Activated T-cell treated with anti-CD3 and anti-CD28 coated beads, Interleukin-2, amount 50 U/mL, for 72 hours (primary cell): ENCODE measurements around the gene USP15. TPM values are rescaled to one million over a fixed set of nuclear protein-coding genes. Genes with fewer than 3 reads are reported as not detected.
"Not testable (repeated sequence)": the region's sequence is repeated elsewhere in the genome, so short reads cannot be mapped to it uniquely, and the experiment has no call there.

Experiments used
- ATAC-seq, 2 donors: fragments of 150-1000 bp; cut with Tn5 transposase; replicated peaks in 1 of 2; 2 replicates each; pipeline ENCODE4 v1.10.0; 2021; ENCODE audit warnings: moderate library complexity in 2 of 2, mild to moderate bottlenecking in 1 of 2
- DNase-seq, 2 donors: peaks; one replicate each; pipeline ENCODE4 v3.0.0; 2021 to 2022; ENCODE audit warnings: mixed read lengths in 1 of 2
- H3K27ac Mint-ChIP-seq: one replicate; pipeline ENCODE4 v1.8.0; 2022; ENCODE audit warnings: mild to moderate bottlenecking, moderate library complexity, mixed read lengths
- H3K27me3 Mint-ChIP-seq: one replicate; pipeline ENCODE4 v1.8.0; 2022; ENCODE audit warnings: low read depth, mixed read lengths
- H3K36me3 Mint-ChIP-seq, 2 donors: one replicate each; pipeline ENCODE4 v1.8.0; 2022; ENCODE audit warnings: mixed read lengths in 2 of 2, mild to moderate bottlenecking in 1 of 2; ENCODE audit not compliant: insufficient read depth in 2 of 2
- H3K4me1 Mint-ChIP-seq: one replicate; pipeline ENCODE4 v1.8.0; 2022; ENCODE audit warnings: low read depth, mixed read lengths
- H3K4me3 Mint-ChIP-seq, 2 donors: one replicate each; pipeline ENCODE4 v1.8.0; 2022; ENCODE audit warnings: mild to moderate bottlenecking in 2 of 2, mixed read lengths in 2 of 2, moderate library complexity in 2 of 2
- H3K9me3 Mint-ChIP-seq, 2 donors: one replicate each; pipeline ENCODE4 v1.8.0; 2022; ENCODE audit warnings: mixed read lengths in 2 of 2
- total RNA-seq, 2 donors: library from RNA; stranded (reverse); gene quantifications; one replicate each; pipeline ENCODE4 v1.2.3, GENCODE V29; 2022

USP15 gene
- total RNA-seq, 2 donors from 2014 or later, result 94.0 to 97.7 TPM

DNA sequence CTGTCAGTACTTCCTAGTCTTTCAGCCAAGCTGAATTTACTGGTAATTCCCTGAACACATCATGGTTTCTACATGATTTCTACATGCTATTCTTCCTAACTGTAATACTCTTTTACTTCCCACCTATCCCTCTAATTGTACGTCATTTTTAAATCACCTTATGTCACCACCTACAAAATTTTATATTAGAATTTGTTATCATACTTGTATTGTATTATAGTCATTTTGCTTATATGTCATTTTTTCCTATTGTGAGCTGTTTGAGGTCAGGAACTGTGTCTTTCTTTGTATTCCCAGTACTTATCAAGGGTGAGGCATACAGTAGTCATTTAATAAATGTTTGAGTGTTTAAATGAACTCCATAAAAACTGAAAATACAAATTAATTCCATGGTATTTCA lies 86.6 kb downstream of the USP15 start:
- DNase-seq, result no peak
- Mint-ChIP-seq H3K27me3 (no peaks in the 10 kb centered on the region), H3K4me3 (no peak overlapping the region), H3K27ac (peak overlapping the region; percentile 20), H3K4me1 (peaks cover 27% of the 10 kb centered on the region), H3K36me3 (peaks cover 20 to 41% of the 10 kb centered on the region in 2 donors), H3K9me3 (peaks cover 3 to 8% of the 10 kb centered on the region in 2 donors)
- ATAC-seq, result no peak

DNA sequence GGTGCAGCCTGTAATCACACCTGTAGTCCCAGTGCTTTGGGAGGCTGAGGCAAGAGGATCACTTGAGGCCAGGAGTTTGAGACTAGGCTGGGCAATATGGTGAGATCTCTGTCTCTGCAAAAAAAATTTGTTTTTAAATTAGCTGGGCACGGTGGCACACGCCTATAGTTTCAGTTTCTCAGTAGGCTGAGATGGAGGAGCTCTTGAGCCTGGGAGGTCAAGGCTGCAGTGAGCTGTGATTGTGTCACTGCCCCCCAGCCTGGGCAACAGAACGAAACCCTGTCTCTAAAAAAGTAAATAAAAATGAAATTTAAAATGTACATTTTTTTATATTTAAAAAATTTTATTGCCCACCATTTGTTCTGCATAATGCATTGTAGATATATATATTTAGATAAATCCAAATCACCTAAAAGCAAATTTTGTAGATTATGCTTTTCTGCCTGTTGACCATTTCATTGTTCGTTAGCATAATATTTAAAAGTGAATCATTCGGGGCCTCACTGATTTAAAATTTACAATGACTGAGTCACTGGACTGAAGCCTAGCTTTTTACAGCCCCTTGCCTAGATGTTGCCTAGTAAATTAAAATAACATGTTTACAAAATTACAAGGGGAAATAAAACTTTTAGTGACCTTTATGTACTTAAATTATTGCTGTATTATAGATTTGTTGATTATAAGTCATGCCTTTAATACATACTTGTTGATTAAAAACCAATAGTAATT lies 87.9 kb downstream of the USP15 start:
- H3K36me3 Mint-ChIP-seq, result peaks cover 15 to 32% of the 10 kb centered on the region in 2 donors
- H3K9me3 Mint-ChIP-seq, result peaks cover 3 to 8% of the 10 kb centered on the region in 2 donors
- DNase-seq (no peak), ATAC-seq (no peak)
- no peaks in the 10 kb centered on the region for H3K27me3 Mint-ChIP-seq
- H3K4me3 Mint-ChIP-seq, result no peak overlapping the region
- peaks cover 23% of the 10 kb centered on the region for H3K4me1 Mint-ChIP-seq
- no peak overlapping the region for H3K27ac Mint-ChIP-seq

DNA sequence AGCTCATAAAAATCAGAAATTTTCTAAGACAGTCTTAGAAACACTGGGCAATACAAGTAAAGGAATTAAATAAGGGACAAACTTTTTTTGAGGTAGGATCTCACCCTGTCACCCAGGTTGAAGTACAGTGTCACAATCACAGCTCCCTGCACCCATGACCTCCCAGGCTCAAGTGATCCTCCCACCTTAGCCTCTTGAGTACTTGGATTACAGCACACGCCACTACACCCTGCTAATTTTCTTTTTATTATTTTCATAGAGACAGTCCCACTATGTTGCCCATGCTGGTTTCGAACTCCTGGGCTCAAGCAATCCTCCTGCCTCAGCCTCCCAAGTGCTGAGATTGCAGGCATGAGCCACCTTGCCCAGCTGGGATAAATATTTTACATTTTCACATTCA lies 90.3 kb downstream of the USP15 start:
- Mint-ChIP-seq H3K27ac (no peak overlapping the region), H3K9me3 (peaks cover 0 to under 1% of the 10 kb centered on the region in 2 donors), H3K4me3 (no peak overlapping the region), H3K4me1 (peaks cover 24% of the 10 kb centered on the region), H3K27me3 (no peaks in the 10 kb centered on the region), H3K36me3 (peaks cover 2 to 15% of the 10 kb centered on the region in 2 donors)
- ATAC-seq, result no peak
- DNase-seq, result no peak

DNA sequence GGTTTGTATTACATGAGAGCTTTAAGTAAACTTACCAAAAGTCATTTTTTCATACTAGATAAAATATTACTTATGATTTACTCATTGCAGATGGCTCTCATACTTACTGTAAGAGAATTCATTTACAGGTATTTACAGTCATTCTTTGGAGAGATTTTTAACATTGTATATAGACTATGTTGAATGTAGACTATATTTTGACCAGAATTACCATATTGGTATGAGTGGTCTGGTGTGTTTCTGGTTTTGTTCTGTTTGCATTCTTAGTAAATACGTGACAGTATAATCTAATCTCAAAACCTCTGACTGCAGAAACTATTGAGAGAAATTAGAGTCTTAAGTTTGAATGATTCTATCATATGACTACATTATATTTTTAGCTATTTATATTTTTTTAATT lies 91.1 kb downstream of the USP15 start:
- H3K4me3 Mint-ChIP-seq, result no peak overlapping the region
- ATAC-seq, result peak; percentile 58 to 68
- peaks cover 23% of the 10 kb centered on the region for H3K4me1 Mint-ChIP-seq
- DNase-seq, result no peak
- no peaks in the 10 kb centered on the region for H3K27me3 Mint-ChIP-seq
- no peaks in the 10 kb centered on the region for H3K9me3 Mint-ChIP-seq
- no peak overlapping the region for H3K27ac Mint-ChIP-seq
- peaks cover 2 to 14% of the 10 kb centered on the region in 2 donors for H3K36me3 Mint-ChIP-seq

DNA sequence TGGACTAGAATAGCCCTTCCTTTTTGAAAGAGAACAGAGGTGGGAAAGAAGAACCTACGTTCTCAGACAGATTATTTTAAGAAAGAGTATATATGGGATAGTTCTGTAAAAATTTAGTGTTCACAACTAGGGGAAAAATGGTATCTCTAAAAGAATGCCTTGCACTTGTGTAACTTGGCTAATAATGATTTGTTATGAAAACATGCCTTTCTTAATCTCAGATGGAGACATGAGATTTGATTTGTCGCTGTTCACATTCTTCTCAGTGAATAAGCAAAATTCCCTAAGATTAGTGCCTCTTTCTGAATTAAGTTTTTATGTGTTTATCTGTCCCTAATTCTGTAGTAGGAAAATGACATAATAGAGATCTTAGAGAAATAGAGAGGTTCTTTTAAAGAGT lies 100.8 kb downstream of the USP15 start:
- DNase-seq, result no peak
- Mint-ChIP-seq H3K27ac (no peak overlapping the region), H3K27me3 (no peaks in the 10 kb centered on the region), H3K36me3 (peaks cover 16 to 34% of the 10 kb centered on the region in 2 donors), H3K9me3 (peaks cover 6% of the 10 kb centered on the region in 2 donors), H3K4me3 (no peak overlapping the region), H3K4me1 (peaks cover 3% of the 10 kb centered on the region)
- no peak for ATAC-seq

DNA sequence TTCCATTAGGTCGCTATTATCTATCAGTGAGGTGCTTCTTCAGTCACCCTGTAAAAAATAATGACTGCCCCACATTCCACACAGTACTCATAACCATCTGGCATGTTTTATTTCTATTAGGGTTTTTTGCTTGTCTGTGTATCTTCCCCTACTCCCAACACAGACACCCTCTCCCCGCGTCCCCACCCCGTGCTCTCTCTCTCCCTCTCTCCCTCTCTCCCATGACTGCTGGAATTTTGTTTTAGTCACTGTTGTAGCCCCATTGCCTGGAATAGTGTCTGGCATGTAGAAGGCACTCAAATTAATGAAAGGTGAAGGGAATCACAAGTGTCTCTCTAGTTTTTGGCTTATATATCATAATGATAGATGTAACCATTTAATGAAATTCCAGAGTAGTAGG lies 103.3 kb downstream of the USP15 start:
- H3K4me1 Mint-ChIP-seq, result peaks cover 24% of the 10 kb centered on the region
- H3K27me3 Mint-ChIP-seq, result no peaks in the 10 kb centered on the region

DNA sequence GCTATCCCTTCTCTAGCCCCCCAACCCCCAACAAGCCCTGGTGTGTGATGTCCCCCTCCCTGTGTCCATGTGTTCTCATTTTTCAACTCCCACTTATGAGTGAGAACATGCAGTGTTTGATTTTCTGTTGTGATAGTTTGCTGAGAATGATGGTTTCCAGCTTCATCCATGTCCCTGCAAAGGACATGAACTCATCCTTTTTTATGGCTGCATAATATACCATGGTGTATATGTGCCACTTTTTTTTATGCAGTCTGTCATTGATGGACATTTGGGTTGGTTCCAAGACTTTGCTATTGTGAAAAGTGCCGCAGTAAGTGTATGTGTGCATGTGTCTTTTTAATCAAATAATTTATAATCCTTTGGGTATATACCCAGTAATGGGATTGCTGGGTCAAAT lies 104.5 kb downstream of the USP15 start:
- DNase-seq, result not testable (repeated sequence)
- peaks cover 28% of the 10 kb centered on the region for H3K4me1 Mint-ChIP-seq

More for the DNA sequence above, 103.3 kb downstream of the USP15 start:
- Mint-ChIP-seq H3K4me3 (no peak overlapping the region), H3K9me3 (peaks cover 7 to 8% of the 10 kb centered on the region in 2 donors), H3K27ac (peak overlapping the region; percentile 54), H3K36me3 (peaks cover 21 to 45% of the 10 kb centered on the region in 2 donors)
- ATAC-seq (no peak), DNase-seq (no peak)

DNA sequence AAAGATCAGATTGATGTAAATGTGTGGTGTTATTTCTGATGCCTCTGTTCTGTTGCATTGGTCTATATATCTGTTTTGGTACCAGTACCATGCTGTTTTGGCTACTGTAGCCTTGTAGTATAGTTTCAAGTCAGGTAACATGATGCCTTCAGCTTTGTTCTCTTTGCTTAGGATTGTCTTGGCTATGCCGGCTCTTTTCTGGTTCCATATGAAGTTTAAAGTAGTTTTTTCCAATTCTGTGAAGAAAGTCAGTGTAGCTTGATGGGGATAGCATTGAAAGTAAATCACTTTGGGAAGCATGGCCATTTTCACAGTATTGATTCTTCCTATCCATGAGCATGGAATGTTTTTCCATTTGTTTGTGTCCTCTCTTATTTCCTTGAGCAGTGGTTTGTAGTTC lies 105.6 kb downstream of the USP15 start:
- not testable (repeated sequence) for H3K27me3 Mint-ChIP-seq, H3K27ac Mint-ChIP-seq, H3K9me3 Mint-ChIP-seq, ATAC-seq, DNase-seq, H3K4me3 Mint-ChIP-seq
- Mint-ChIP-seq H3K36me3 (peaks cover 22 to 48% of the 10 kb centered on the region in 2 donors), H3K4me1 (peaks cover 38% of the 10 kb centered on the region)

More for the DNA sequence above, 104.5 kb downstream of the USP15 start:
- H3K4me3 Mint-ChIP-seq, H3K27me3 Mint-ChIP-seq, ATAC-seq, H3K27ac Mint-ChIP-seq, H3K9me3 Mint-ChIP-seq: not testable (repeated sequence)
- H3K36me3 Mint-ChIP-seq, result peaks cover 21 to 44% of the 10 kb centered on the region in 2 donors

DNA sequence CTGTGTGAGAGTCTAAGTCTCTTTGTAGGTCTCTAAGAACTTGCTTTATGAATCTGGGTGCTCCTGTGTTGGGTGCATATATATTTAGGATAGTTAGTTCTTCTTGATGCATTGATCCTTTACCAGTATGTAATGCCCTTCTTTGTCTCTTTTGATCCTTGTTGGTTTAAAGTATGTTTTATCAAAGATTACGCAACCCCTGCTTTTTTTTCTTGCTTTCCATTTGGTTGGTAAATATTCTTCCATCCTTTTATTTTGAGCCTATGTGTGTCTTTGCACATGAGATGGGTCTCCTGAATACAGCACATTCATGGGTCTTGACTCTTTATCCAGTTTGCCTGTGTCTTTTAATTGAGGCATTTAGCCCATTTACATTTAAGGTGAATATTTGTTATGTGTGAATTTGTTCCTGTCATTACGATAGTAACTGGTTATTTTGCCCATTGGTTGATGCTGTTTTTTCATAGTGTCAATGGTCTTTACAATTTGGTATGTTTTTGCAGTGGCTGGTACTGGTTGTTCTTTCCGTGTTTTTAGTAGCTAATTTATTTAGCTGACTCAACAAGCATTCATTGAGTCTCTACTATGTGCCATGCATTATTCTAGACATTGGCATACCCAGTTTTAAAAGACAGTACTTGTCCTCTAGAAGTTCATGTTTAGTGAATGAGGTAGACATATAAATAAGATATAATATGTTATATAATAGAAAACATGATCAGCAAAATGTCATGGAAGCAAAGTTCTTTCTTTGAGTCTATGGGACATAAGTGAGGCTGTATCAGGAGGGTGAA lies 108.4 kb downstream of the USP15 start:
- H3K4me3 Mint-ChIP-seq, H3K27me3 Mint-ChIP-seq, ATAC-seq, DNase-seq, H3K27ac Mint-ChIP-seq, H3K9me3 Mint-ChIP-seq: not testable (repeated sequence)
- peaks cover 40% of the 10 kb centered on the region for H3K4me1 Mint-ChIP-seq
- H3K36me3 Mint-ChIP-seq, result peaks cover 21 to 42% of the 10 kb centered on the region in 2 donors

DNA sequence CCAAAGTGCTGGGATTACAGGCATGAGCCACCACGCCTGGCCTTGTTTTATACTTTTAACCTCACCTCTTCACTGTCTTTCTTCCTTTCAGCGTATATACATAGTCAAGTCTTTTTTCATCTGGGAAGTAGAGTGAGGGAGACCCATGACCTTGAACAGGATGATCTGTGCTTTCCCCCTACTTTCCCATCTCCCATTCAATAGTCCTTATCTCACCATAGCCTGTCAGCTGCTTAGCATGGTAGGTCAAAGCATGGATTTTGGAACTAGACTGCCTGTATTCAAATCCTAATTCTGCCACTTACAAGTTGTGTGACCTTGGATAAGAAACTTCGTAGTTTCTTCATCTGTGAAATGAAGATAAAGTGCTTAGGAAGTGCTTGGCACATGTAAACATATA lies 110.0 kb downstream of the USP15 start:
- Mint-ChIP-seq H3K27me3 (no peaks in the 10 kb centered on the region), H3K36me3 (peaks cover 12 to 30% of the 10 kb centered on the region in 2 donors), H3K4me3 (no peak overlapping the region), H3K4me1 (peaks cover 42% of the 10 kb centered on the region), H3K9me3 (peaks cover 2 to 6% of the 10 kb centered on the region in 2 donors), H3K27ac (peak overlapping the region; percentile 3)
- ATAC-seq (no peak), DNase-seq (no peak)

DNA sequence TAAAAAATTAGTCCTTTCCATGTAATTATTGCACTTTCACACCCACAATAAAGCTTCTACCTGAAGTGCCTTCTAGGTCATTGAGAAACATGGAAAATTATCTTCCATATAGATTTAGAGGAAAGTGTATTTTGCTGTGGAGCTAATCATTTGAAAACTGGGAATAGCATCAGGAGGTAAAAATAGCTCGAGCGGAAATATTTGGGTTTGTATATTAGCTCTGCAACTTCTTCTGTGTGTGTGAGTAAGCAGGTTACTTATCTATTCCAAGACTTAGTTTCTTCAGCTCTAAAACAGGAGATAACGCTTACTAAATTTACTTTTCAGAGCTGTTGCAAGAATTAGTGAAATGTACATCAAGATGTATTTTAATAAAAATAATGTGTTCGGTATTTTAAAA lies 111.5 kb downstream of the USP15 start:
- Mint-ChIP-seq H3K27me3 (no peaks in the 10 kb centered on the region), H3K4me1 (peaks cover 38% of the 10 kb centered on the region), H3K4me3 (no peak overlapping the region), H3K9me3 (peaks cover 0 to 2% of the 10 kb centered on the region in 2 donors), H3K36me3 (peaks cover 6 to 17% of the 10 kb centered on the region in 2 donors), H3K27ac (no peak overlapping the region)
- DNase-seq, result no peak
- no peak for ATAC-seq

DNA sequence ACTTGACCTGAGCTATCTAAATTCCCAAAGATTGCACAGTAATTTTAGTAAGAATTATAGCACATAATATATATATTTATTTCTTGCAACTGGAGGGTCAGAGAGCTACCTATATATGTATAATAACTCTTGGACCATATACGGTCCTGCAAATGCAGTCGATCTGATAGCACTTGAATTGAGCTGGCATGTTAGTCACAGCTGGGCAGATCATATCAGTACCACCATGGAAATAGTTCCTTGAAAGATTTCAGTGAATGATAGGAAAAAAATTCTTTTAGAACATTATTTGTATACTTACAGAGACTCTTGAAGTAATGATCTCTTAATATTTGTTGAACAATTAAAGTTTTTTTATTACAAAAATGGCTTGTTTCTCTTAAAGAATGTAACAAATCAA lies 111.9 kb downstream of the USP15 start:
- ATAC-seq (no peak), DNase-seq (no peak)
- Mint-ChIP-seq H3K4me3 (no peak overlapping the region), H3K9me3 (peaks cover 0 to 2% of the 10 kb centered on the region in 2 donors), H3K27ac (no peak overlapping the region), H3K27me3 (no peaks in the 10 kb centered on the region), H3K36me3 (peaks cover 6 to 15% of the 10 kb centered on the region in 2 donors), H3K4me1 (peaks cover 35% of the 10 kb centered on the region)

DNA sequence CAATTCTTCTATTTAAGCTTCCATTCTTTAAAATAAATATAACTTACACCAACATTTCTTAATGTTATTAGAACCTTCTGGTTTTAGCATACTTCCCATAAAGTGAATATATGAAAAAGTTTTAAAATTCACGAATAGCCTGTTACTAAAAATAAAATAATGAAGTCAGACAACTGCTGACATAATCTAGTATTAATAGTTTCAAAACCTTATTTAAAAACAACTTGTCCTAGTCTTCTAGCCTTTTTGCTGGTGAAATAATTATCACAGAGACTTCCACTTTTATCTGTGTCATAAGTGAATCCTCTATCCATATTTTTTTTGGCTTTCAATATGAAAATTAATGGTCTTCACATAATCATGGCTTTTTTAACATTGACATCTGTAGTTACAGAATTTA lies 112.6 kb downstream of the USP15 start:
- peaks cover 30% of the 10 kb centered on the region for H3K4me1 Mint-ChIP-seq
- ATAC-seq (no peak), DNase-seq (no peak)
- H3K27me3 Mint-ChIP-seq, result no peaks in the 10 kb centered on the region
- H3K9me3 Mint-ChIP-seq, result peaks cover 0 to under 1% of the 10 kb centered on the region in 2 donors
- no peak overlapping the region for H3K4me3 Mint-ChIP-seq
- H3K36me3 Mint-ChIP-seq, result peaks cover 2 to 11% of the 10 kb centered on the region in 2 donors
- H3K27ac Mint-ChIP-seq, result no peak overlapping the region
